Measurements from ENCODE around the gene LIPE.

The LIPE gene

GRCh38 chr19:42368765-42369164 is 58.4 kb downstream of the LIPE start:
- TF ChIP-seq ZFX (IDR thresholded peaks at IDR 0.05; ENCODE audit: borderline replicate concordance) (no peak), CTCF (IDR thresholded peaks at IDR 0.05) (no peak)
- H3K27ac ChIP-seq = no peak overlapping the region

- TF ChIP-seq ZFX (IDR thresholded peaks at IDR 0.05; ENCODE audit: borderline replicate concordance) (no peak), CTCF (IDR thresholded peaks at IDR 0.05) (no peak)
- no peak overlapping the region for H3K27ac ChIP-seq
Observed at GRCh38 chr19:42368360-42368759, 58.8 kb downstream of the LIPE start.

DNA sequence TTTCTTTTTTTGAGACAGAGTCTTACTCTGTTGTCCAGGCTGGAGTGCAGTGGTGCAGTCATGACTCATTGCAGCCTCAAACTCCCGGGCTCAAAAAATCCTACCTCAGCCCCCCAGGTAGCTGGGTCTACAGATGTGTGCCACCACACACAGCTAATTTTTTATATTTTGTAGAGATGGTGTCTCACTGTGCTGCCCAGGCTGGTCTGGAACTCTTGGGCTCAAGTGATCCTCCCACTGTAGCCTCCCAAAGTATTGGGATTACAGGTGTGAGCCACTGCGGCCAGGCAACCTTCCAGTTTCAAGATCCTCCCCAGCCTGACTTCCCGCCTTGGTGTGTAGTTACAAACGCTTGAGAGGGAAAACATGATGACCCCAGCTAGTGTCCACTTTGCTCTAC is 59.3 kb downstream of the LIPE start:
- no peak for TF ChIP-seq CTCF (IDR thresholded peaks at IDR 0.05)
- no peak for TF ChIP-seq ZFX (IDR thresholded peaks at IDR 0.05; ENCODE audit: borderline replicate concordance)

GRCh38 chr19:42366673-42367072 is 60.5 kb downstream of the LIPE start:
- H3K27ac ChIP-seq = no peak overlapping the region

More for the DNA sequence above, 59.3 kb downstream of the LIPE start:
- no peak overlapping the region for H3K27ac ChIP-seq

DNA sequence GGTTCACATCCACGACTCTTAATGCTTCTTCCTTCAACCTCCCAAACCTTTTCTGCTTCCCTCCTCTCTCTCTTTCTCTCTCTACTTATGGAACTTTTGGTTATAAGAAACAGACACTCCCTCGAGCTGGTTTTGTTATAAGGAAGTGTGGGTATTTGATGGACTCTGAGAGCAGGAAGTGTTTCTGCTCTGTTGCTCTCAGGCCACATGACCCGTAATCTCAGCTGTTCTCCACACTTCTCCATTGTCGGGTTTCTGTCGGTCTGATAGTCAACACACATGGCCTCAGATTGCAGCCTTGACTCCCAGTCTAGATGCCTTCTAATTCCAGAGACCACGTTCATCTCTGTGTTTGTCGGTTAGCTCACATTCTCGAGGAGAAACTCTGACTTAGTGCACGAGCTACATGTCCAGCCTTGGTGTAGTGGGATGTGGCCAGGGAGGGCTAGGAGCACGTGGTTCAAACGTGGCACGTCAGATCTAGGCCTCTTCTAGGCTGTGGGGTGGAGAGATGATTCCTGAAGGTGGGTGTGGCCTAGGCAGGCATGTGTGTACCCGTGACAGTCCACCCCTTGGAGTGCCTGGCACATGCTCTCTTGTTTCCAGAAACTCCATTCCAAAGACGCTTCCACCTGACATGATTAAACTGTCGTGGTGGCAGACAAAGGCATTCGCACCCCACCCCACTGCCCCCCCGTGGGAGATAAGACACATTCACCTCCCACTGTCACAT is 63.4 kb downstream of the LIPE start:
- H3K27ac ChIP-seq = no peak overlapping the region
- TF ChIP-seq CTCF (IDR thresholded peaks at IDR 0.05) (no peak), ZFX (IDR thresholded peaks at IDR 0.05; ENCODE audit: borderline replicate concordance) (no peak)

More at GRCh38 chr19:42366673-42367072, 60.5 kb downstream of the LIPE start:
- TF ChIP-seq ZFX (IDR thresholded peaks at IDR 0.05; ENCODE audit: borderline replicate concordance) = no peak
- no peak for TF ChIP-seq CTCF (IDR thresholded peaks at IDR 0.05)

GRCh38 chr19:42362891-42363440 is 64.2 kb downstream of the LIPE start:
- TF ChIP-seq CTCF (IDR thresholded peaks at IDR 0.05) (no peak), ZFX (IDR thresholded peaks at IDR 0.05; ENCODE audit: borderline replicate concordance) (no peak)

DNA sequence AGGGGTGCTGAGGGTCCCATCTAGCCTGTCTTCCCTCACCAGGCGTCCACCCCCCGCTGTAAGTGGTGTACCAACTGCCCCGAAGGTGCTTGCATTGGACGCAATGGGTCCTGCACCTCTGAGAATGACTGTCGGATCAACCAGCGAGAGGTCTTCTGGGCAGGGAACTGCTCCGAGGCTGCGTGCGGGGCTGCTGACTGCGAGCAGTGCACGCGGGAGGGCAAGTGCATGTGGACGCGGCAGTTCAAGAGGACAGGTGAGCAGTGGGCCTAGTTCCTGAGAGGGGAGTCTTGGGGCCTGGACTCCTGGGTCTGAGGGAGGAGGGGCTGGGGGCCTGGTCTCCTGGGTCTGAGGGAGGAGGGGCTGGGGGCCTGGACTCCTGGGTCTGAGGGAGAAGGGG is 64.8 kb downstream of the LIPE start:
- TF ChIP-seq ZFX (IDR thresholded peaks at IDR 0.05; ENCODE audit: borderline replicate concordance) = no peak
- no peak for TF ChIP-seq CTCF (IDR thresholded peaks at IDR 0.05)
- H3K27ac ChIP-seq = no peak overlapping the region

More at GRCh38 chr19:42362891-42363440, 64.2 kb downstream of the LIPE start:
- no peak overlapping the region for H3K27ac ChIP-seq
